Activated CD8-positive, alpha-beta T cell treated with anti-CD3 and anti-CD28 coated beads for 36 hours (primary cell): ENCODE measurements around the gene SPTAN1. TPM values are rescaled to one million over a fixed set of nuclear protein-coding genes. Genes with fewer than 3 reads are reported as not detected.
A peak's percentile ranks its signal among the peaks of the same experiment; 100 is the strongest.
"Not testable (repeated sequence)": the region's sequence is repeated elsewhere in the genome, so short reads cannot be mapped to it uniquely, and the experiment has no call there.

Experiments
- ATAC-seq: fragments of 200-7000 bp; cut with Tn5 transposase; one replicate; pipeline ENCODE4 v1.10.0; 2021; ENCODE audit warnings: mild to moderate bottlenecking, moderate library complexity
- CTCF ChIA-PET: fragments of 350-600 bp; sonication (Branson Sonifier 250); formaldehyde crosslinking; loops from one replicate; lab custom pipeline; 2021; ENCODE audit warnings: antibody characterized with exemption; lab: Charles Lee
- POLR2A ChIA-PET: fragments of 350-600 bp; sonication (Branson Sonifier 250); formaldehyde crosslinking; loops from one replicate; lab custom pipeline; 2021; ENCODE audit warnings: antibody characterized with exemption; lab: Charles Lee
- DNase-seq: peaks from one replicate; pipeline ENCODE4 v3.0.0-alpha.2; 2020
- H3K27ac Mint-ChIP-seq: one replicate; pipeline ENCODE4 v1.8.0; 2021; ENCODE audit warnings: mild to moderate bottlenecking, mixed read lengths
- H3K27me3 Mint-ChIP-seq: one replicate; pipeline ENCODE4 v1.8.0; 2021; ENCODE audit warnings: mixed read lengths
- H3K36me3 Mint-ChIP-seq: one replicate; pipeline ENCODE4 v1.8.0; 2021; ENCODE audit warnings: low read depth, mixed read lengths
- H3K4me1 Mint-ChIP-seq: one replicate; pipeline ENCODE4 v1.8.0; 2021; ENCODE audit warnings: low read depth, mixed read lengths
- H3K4me3 Mint-ChIP-seq: one replicate; pipeline ENCODE4 v1.8.0; 2021; ENCODE audit warnings: mild to moderate bottlenecking, moderate library complexity, mixed read lengths
- H3K9me3 Mint-ChIP-seq: one replicate; pipeline ENCODE4 v1.8.0; 2021; ENCODE audit warnings: mixed read lengths
- intact Hi-C: fragments of 100-400 bp; cut with micrococcal nuclease; formaldehyde crosslinking; loops from one replicate; pipeline ENCODE4 v1.10.0; 2022
- total RNA-seq, 2 experiments: library from RNA; stranded (reverse); gene quantifications; one replicate each; pipeline ENCODE4 v1.2.3, GENCODE V29; 2021
- TF ChIP-seq, protein P1 (sequence below): fragments of 200-600 bp; IDR thresholded peaks from one replicate; pipeline ENCODE4 v1.8.0; 2022; ENCODE audit warnings: antibody characterized with exemption, mild to moderate bottlenecking

The SPTAN1 gene
- total RNA-seq, 2 experiments from 2014 or later = 178 to 183 TPM

- Mint-ChIP-seq H3K4me1 (peaks cover 4% of the 10 kb centered on the region), H3K9me3 (no peaks in the 10 kb centered on the region), H3K27ac (peak overlapping the region; percentile 100), H3K4me3 (peak overlapping the region; percentile 81), H3K36me3 (no peaks in the 10 kb centered on the region), H3K27me3 (no peaks in the 10 kb centered on the region)
- TF ChIP-seq, protein P1, sequence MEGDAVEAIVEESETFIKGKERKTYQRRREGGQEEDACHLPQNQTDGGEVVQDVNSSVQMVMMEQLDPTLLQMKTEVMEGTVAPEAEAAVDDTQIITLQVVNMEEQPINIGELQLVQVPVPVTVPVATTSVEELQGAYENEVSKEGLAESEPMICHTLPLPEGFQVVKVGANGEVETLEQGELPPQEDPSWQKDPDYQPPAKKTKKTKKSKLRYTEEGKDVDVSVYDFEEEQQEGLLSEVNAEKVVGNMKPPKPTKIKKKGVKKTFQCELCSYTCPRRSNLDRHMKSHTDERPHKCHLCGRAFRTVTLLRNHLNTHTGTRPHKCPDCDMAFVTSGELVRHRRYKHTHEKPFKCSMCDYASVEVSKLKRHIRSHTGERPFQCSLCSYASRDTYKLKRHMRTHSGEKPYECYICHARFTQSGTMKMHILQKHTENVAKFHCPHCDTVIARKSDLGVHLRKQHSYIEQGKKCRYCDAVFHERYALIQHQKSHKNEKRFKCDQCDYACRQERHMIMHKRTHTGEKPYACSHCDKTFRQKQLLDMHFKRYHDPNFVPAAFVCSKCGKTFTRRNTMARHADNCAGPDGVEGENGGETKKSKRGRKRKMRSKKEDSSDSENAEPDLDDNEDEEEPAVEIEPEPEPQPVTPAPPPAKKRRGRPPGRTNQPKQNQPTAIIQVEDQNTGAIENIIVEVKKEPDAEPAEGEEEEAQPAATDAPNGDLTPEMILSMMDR = no peak
- ChIA-PET CTCF (no interaction called here), POLR2A (interaction anchor here (0.8 to 1.4 kb wide), 4 partner anchors 9 to 33 kb away, joined by 3 to 6 read pairs (median 5); no protein-coding TSS in a partner anchor)
- intact Hi-C loops = no loop called here
- DNase-seq (no peak), ATAC-seq (no peak)
Observed at GRCh38 chr9:128657344-128657704, 104.9 kb downstream of the SPTAN1 start.

- intact Hi-C loops = no loop called here
- H3K4me1 Mint-ChIP-seq = peaks cover 4% of the 10 kb centered on the region
- DNase-seq (no peak), ATAC-seq (no peak)
- no peaks in the 10 kb centered on the region for H3K36me3 Mint-ChIP-seq
- H3K4me3 Mint-ChIP-seq = no peak overlapping the region
- ChIA-PET POLR2A (interaction anchor here (1.4 kb wide), 2 partner anchors 20 to 32 kb away, joined by 5 to 6 read pairs; no protein-coding TSS in a partner anchor), CTCF (interaction anchor here (0.6 kb wide), 1 partner anchor 9 kb away, joined by 3 read pairs; no protein-coding TSS in a partner anchor)
- H3K9me3 Mint-ChIP-seq = no peaks in the 10 kb centered on the region
- no peak overlapping the region for H3K27ac Mint-ChIP-seq
- H3K27me3 Mint-ChIP-seq = no peaks in the 10 kb centered on the region
- TF ChIP-seq, protein P1 = no peak
Observed at GRCh38 chr9:128657796-128658195, 105.4 kb downstream of the SPTAN1 start.

GRCh38 chr9:128666481-128666941, 114.1 kb downstream of the SPTAN1 start:
- intact Hi-C loops, H3K9me3 Mint-ChIP-seq, ATAC-seq, H3K27ac Mint-ChIP-seq, H3K36me3 Mint-ChIP-seq, H3K27me3 Mint-ChIP-seq, CTCF ChIA-PET, H3K4me1 Mint-ChIP-seq, H3K4me3 Mint-ChIP-seq, DNase-seq: not testable (repeated sequence)
- POLR2A ChIA-PET = interaction anchor here (0.8 kb wide), 1 partner anchor 9 kb away, joined by 3 read pairs; no protein-coding TSS in a partner anchor

DNA sequence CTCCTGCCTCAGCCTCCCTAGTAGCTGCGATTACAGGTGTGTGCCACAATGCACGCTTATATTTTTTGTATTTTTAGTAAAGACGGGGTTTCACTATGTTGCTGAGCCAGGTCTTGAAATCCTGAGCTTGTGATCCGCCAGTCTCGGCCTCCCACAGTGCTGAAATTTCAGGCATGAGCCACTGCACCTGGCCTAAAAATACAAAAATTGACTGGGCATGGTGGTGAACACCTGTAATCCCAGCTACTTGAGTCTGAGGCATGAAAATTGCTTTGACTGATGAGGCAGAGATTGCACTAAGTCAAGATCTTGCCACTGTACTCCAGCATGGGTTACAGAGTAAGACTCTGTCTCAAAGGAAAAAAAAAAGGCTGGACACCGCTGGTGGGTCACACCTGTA, 117.4 kb downstream of the SPTAN1 start:
- ChIA-PET CTCF (no interaction called here), POLR2A (interaction anchor here (0.6 kb wide), 1 partner anchor 37 kb away, joined by 3 read pairs; no protein-coding TSS in a partner anchor)
- no peak for DNase-seq
- no peaks in the 10 kb centered on the region for H3K4me1 Mint-ChIP-seq
- no peaks in the 10 kb centered on the region for H3K9me3 Mint-ChIP-seq
- no peaks in the 10 kb centered on the region for H3K27me3 Mint-ChIP-seq
- no peak overlapping the region for H3K27ac Mint-ChIP-seq
- TF ChIP-seq, protein P1 = no peak
- ATAC-seq = no peak
- H3K4me3 Mint-ChIP-seq = no peak overlapping the region
- intact Hi-C loops = no loop called here
- no peaks in the 10 kb centered on the region for H3K36me3 Mint-ChIP-seq

DNA sequence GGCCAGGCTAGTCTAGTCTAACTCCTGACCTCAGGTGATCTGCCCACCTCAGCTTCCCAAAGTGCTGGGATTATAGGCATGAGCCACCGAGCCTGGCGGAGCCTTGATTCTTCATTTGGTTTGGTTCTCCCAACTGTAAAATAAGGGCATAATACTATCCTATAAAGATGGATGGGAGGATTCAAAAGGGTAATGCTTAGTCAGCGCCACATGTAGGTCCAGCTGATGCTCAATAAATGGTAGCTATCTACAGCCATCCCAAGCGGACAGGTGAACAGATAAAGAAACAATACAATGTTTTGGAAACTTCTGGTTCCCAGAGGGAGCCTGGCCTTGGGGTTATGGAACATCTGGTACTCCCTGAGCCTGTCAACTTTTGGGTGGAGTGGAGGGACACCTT, 123.0 kb downstream of the SPTAN1 start:
- no peak overlapping the region for H3K27ac Mint-ChIP-seq
- H3K36me3 Mint-ChIP-seq = peaks cover 2% of the 10 kb centered on the region
- no peak for ATAC-seq
- H3K4me1 Mint-ChIP-seq = no peaks in the 10 kb centered on the region
- TF ChIP-seq, protein P1 = no peak
- intact Hi-C loops = no loop called here
- H3K27me3 Mint-ChIP-seq = no peaks in the 10 kb centered on the region
- no peaks in the 10 kb centered on the region for H3K9me3 Mint-ChIP-seq
- no peak for DNase-seq
- POLR2A ChIA-PET = interaction anchor here (0.7 to 2.8 kb wide), 3 partner anchors 9 to 119 kb away, joined by 3 to 14 read pairs (median 3); no protein-coding TSS in a partner anchor
- no peak overlapping the region for H3K4me3 Mint-ChIP-seq
- CTCF ChIA-PET = interaction anchor here (0.9 to 1.1 kb wide), 2 partner anchors 21 to 26 kb away, joined by 3 read pairs; partner anchors contain the start of gene PKN3
